Hypothalamus (tissue), 51 donors: ENCODE results near the gene CCHCR1.

Experiments used
- DNase-seq, 51 donors: peaks; one replicate each; lab custom pipeline; 2025; lab: John Stamatoyannopoulos, UW

Gene CCHCR1

DNA sequence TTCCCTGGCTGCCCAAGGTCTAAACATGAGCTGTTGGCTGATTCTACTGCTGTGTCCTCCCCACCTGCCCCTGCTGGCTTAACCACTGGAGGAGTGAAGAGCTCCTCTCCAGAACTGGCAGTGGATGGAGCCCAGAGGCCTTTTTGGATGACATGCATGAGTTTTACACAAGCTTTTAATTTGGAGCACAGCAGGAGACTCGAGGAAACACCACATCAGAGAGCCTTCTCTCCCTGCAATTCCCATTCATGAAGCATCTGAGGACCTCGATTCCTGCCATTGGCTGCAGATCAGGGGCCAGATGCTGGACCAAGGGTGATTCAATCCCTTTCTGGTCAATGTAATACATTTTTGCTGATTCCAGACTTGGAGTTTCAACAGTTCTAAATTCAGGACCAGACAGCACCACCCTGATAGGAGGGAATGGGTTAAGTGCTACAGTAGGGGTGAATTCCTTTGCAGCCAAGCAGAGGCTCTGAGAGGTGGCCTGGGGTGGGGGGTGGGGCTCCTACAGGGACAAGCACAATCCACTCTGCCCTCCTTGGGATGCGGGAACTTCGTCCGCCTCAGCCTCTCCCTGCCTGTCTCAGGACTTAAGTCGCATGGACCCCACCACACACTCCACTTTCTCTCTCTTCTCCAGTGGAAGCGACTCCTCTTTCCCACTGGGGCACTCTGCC is 43.6 kb downstream of the CCHCR1 start:
- DNase-seq = no peak

DNA sequence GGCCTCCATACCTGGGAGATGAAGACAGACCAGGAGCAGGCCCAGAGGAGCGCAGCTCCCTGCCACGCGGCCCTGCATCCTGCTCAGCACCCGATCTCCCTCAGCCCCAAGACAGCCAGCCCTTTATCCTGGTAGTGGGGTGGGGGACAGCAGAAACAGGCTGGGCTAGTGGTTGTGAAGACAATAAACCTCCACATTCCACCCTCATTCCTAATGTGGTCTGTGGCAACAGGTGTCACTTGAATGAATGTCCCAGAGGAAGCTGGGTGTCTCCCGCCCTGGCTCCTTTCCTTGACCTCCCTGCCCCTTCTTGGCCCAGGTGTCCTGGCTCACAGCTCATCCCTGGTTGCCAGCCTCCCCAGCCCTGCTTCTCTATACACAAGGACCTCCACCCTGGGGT is 45.1 kb downstream of the CCHCR1 start, which contains the start of gene C6orf15:
TSS of gene C6orf15 (minus strand) at position 98 of the 400 bp plus-strand sequence. CDS start at position 78, 20 bp downstream.
- no peak for DNase-seq

DNA sequence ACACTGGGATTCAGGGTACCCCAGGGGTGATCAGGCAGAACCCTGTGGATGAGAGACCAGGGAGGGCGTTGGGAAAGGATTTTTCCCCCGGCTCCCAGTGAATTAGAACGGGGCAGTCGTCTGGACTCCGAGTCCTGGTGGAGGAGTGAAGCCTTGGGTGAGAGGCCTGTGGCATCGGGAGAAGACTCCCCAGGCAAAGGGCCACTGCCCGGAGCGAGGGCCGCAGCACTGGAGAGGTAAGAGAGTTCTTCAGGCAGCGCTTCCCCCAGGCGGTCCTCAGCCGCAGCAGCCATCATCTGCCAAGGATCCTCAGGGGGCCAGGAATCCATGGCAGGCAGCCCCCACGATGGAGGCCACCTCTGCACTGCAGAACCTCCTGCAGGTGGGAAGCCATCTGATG is 45.9 kb downstream of the CCHCR1 start:
- no peak for DNase-seq

DNA sequence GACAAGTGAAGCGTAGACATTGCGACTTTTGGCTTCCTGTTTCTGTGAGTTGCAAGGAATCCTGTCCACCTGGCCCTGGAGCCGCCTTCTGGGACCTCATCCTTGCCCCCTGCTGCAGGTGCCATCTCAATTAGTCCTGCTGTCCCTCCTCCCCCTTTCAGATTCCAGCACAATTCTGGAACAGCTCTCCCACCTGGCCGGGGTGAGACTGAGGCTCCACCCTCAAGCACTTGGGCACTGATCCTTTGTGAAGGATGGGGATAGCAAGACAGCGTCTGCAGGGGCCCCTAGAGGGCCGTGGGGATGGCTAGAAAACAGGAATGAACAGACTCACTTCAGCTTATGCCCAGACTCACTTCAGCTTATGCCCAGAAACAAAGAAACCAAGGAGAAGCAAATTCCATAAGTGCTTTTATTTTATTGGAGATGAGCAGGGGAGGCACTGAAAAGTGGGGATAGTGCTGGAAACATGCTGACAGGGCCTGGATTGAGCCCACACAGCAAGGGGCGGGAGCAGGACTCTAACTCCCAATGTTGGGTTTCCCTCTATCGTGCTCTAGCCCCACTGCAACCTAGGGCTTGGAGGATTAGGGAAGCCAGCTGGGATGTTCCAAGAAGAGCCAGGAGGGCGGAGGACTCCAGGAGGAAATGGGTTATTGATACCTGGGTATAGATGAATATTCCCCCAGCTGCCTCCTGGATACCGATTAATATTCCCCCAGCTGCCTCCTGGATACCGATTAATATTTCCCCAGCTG is 46.6 kb downstream of the CCHCR1 start:
- no peak for DNase-seq

DNA sequence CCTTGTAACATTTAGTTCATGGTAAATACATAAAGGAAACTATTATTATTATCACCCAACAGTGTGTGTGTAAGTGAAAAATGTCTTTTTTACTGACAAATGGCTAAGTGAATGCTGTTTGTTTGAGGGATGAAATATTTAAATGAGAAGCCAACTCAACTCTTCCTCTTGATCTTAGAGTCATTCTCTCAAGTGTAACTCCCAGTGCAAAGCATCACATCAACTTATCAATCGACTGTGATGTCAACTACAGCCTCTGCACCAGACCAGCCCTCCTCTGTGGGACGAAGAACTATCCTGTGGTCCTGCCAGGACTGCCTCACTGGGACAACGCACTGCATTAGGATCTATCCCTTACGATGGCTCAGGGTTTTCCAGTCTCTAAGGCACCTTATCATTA is 50.5 kb downstream of the CCHCR1 start:
- DNase-seq = no peak

DNA sequence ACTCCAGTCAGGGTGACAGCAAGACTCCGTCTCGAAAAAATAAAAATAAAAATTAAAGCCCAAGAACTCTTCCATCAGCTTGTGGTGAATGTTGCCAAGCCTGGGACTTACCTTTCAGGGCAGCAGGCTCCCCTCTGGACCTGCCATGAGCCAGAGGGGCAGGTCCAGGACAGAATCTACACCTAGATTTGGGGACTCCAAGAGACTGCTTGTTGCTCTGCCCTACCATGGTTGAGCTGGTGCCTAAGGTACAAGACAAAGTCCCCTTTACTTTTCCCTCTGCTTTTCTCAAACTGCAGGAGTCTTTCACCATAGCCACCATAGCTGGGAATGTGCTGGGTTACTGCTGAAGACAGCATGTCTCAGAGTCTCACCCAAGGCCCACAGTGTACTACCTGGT is 54.5 kb downstream of the CCHCR1 start:
- no peak for DNase-seq

DNA sequence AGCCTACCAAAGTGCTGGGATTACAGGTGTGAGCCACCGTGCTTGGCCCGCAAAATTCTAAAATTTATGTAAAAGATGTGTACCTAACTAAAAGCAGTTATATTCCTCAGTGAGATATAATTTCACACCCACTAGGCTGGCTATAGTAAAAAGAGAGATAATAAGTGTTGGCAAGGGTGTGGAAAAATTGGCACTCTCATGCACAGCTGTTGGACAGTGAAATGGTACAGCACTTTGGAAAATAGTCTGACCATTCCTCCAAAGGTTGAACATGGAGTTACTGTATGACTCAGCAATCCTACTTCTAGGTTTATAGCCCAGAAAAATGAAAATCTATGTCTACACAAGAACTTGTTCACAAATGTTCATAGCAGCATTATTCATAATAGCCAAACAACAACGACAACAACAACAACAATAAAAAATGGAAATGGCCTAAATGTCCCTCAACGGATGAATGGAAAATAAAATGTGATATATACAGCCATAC is 59.1 kb downstream of the CCHCR1 start:
- DNase-seq = no peak

DNA sequence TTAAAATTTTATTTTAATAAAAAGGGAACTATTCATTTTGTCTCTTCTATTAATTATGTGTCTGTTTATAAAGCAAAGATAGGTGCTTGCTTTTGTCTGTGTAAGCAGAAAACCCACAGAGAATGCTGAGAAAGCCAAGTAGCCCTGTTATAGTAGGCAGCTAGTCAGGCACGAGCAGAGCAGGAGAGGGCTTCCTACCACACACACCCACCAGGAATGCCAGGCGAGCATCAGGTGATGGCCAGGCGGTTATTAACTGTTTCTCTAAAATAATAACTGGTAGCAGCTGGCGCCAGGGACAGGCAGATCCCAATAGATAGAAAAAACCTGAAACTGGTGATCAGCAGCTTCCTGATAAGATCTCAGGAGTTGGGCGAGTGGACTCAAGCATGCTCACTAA is 60.9 kb downstream of the CCHCR1 start:
- no peak for DNase-seq

DNA sequence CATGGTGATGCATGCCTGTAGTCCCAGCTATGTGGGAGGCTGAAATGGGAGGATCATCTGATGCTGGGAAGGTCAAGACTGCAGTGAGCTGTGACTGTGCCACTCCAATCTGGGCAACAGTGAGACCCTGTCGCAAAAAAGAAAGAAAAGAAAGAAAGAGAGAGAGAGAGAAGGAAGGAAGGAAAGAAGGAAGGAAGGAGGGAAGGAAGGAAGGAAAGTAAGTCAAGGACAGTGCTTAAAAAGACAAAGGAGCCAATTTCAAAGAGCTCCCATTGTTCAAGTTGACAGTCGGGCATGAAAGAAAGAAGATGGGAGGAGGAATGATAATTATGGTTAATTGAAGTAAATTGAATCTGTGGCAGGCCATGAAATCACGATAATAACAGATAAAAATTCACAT is 61.4 kb downstream of the CCHCR1 start:
- no peak for DNase-seq

DNA sequence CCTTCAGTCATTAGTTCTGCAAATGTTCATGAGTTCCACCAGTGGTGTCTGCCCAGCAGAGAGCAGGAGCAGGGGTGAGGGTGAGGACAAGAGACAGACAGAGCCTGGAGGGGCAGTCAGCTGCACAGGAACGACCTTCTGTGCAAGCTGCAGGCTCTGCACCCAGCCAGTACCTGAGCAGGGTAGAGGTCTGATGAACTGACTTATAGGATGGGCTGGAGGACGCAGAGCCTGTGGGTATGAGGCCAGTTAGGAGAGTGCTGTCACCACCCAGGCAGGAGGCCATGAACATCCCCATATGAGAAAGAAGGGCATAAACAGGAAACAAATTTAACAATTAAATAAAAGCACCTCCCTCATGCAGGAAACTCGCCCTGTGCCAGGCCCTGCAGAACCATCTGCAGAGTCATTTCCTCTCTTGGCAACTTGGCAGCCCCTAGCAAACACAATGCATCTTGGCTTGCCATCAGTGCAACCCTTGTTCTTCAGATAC is 63.2 kb downstream of the CCHCR1 start:
- no peak for DNase-seq

DNA sequence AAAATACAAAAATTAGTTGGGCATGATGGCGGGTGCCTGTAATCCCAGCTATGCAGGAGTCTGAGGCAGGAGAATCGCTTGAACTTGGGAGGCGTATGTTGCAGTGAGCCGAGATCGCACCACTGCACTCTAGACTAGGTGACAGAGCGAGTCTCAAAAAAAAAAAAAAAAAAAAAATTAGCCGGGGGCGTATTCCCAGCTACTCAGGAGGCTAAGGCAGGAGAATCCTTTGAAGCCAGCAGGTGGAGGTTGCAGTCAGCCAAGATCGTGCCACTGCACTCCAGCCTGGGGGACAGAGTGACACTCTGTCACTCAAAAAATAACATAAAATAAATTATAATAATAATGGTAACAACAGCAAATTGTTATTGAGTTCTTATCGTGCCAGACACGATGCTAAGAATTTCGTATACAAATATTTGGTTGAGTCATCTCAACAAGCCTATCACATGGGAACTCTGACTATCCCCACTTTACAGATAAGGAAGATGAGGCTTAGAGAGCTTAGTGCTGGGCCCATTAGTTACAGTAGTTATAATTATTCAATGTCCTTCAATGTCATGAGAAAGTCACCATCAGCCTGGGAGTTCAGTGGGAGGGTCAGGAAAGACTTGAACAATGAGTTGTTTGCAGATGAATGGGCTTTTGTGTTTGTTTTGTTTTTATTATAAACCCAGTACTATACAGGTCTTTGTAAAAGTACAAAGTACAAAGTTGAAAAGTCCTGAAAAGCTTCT is 64.7 kb downstream of the CCHCR1 start:
- no peak for DNase-seq
